Measurements from ENCODE around the gene AHSG.

The AHSG gene

GRCh38 chr3:186643493-186643892 is 30.6 kb downstream of the AHSG start:
- DNase-seq: no peak

DNA sequence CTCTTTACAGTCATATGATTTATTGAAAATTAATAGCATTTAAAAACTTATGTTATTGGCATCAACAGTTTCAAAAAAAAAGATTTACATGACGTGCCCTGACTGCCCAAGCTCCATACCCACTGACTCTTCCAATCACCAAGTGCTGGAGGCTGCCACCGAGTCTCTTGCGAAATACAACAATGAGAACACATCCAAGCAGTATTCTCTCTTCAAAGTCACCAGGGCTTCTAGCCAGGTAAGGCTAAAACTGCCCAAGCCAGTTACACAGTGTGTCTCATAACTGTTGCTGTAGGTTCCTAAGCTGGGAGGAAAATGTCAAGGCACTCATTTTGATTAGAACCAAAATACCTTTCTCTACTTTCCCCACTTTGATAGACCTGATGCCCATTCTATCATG is 31.8 kb downstream of the AHSG start:
- no peak for DNase-seq

DNA sequence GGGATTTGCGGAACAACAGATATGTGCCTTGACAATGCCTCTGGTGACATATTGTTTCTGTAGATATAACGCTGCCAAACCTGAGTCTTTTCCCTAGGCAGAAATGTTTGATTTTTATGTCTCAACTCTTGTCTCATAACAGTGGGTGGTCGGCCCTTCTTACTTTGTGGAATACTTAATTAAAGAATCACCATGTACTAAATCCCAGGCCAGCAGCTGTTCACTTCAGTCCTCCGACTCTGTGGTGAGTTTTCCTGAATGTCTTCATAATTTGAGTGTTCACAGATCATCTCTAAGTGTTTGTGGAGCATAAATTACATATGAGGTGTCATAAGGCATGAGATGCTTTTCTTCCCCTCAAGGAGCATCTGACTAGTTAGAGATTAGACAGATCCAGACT is 33.2 kb downstream of the AHSG start:
- no peak for DNase-seq

GRCh38 chr3:186646841-186647240 is 34.0 kb downstream of the AHSG start:
- no peak for DNase-seq

DNA sequence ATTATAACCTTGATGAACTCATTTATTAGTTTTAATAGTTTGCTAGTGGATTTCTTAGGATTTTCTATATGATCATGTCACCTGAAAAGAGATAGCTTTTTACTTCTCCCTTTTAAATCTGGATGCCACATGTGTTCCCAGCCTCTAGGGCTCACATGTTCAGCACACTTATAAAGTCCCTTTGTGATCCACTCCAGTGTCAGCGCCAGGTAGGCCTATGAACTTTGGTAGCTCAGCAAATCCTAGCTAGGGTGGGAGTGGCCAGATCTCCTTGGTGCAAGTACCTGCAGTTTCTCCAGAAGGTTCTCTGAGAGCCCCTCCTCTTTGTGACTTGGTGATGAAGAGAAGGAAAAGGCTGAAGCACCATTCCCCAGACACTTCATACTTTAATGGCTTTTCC is 36.0 kb downstream of the AHSG start:
- no peak for DNase-seq

DNA sequence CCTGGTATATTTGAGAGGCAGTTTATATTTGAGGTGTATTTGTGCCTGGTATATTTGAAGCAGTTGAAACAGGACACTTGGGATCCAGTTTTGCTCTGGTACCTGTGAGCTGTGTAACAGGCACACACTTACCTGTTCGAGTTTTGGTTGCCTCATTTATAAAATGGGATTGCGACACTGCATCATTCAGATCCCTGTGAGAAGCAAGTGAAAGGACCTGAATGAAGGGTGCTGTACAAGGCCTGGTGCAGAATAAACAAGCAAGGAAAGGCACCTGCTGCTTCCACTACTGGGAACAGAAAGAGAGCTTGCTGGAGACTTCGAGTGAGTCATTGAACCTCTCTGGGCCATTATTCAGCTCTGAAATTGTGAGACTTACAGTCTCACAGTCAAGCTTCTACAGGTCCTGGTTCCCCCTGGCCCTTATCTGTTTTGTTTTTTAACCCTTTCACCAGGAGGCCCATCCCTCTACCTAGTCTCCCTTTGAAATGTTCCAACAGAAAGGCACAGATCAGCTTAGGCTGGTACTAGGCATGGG is 38.9 kb downstream of the AHSG start:
- no peak for DNase-seq

GRCh38 chr3:186653080-186653707 is 40.3 kb downstream of the AHSG start:
- no peak for DNase-seq

DNA sequence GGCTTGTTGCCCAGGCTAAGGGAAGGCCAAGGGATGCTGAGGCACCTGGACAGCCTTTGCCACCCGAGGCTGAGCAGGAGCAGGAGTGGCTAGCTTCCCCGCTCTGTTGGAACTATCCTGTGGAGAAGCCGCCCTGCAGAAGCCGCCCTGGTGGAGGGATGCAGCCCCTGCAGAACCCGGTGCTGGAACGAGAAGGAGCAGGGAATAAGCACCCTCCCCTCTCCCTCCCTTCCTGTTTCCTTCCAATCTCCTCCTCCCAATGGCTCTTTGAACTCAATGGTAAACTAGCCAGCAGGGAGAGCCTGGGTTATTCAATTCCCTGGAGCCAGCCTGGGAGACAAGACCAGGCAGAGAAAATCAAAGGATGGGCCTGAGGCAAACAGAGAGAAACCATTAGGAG is 41.1 kb downstream of the AHSG start:
- DNase-seq: peak; percentile 1

DNA sequence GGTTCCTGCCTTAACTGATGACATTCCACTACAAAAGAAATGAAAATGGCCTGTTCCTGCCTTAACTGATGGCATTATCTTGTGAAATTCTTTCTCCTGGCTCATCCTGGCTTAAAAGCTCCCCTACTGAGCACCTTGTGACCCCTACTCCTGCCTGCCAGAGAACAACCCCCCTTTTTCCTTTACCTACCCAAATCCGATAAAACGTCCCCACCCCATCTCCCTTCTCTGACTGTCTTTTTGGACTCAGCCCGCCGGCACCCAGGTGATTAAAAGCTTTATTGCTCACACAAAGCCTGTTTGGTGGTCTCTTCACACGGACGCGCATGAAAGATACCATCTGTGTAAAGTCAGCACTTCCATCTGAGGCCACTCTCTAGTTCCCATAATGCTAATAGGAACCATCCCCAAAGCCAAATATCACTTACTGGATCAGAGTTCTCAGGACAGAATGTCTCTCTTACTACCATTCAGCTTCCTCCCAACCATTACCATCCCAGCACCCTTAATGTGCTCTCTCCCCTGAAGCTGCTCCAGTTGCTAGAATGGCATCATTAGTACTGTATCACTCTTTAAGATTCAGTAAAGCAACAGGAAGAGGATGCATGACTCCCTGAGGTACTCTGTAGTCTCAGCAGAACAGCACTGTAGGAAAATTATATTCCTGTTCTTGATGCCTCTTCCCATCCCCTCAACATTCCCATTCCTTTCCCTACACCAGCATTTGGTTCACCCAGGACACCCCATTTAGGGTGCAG is 50.7 kb downstream of the AHSG start:
- no peak for DNase-seq

GRCh38 chr3:186664119-186664495 is 51.2 kb downstream of the AHSG start:
- no peak for DNase-seq

DNA sequence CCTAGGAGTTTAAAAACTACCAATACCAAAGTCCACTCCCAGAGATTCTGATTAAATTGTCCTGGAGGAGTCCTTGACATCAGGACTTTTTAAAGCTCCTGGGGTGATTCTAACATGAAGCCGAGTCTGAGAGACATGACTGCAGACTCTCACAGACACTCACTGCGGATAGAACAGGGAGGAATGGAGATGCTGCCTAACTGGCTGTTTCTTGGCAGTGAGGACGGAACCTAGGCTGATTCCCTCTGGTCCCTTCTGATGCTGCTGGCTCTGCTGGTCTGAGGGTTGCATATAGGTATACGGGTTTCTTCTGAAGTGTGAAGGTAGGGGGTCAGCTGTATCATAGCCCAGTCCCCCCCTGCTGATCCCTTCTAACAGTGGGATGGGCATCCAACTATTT is 51.6 kb downstream of the AHSG start:
- DNase-seq: no peak

- DNase-seq: no peak
These were observed 52.8 kb downstream of the AHSG start, which contains the start of gene HRG for GRCh38 chr3:186665625-186666188. TSS of gene HRG (plus strand) at chr3:186666014. CDS start at chr3:186666032, 18 bp downstream.

DNA sequence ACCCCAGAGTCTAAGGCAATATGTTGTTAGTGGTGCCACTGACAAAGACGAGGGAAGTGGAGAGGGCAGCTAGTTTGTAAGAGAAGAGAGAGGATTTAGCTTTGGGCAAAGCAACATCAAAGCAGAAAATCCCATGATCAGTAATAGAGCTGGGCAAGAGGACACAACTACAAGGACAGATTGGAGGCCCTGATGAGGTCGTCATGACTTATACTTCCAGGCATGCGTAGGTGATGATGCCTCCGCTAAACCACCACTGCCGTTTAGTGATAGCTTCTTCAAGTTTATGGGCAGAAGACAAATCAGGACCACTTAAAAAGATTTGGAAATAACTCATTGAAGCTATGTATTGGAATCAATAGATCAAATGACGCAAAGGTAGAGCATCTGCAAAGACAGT is 55.6 kb downstream of the AHSG start:
- no peak for DNase-seq

- DNase-seq: no peak
These were observed 56.7 kb downstream of the AHSG start for GRCh38 chr3:186669378-186670084.

- no peak for DNase-seq
These were observed 57.3 kb downstream of the AHSG start for GRCh38 chr3:186670155-186670554.
